CD4-positive, alpha-beta T cell (primary cell): Measurements from ENCODE around the gene MCAM. TPM values are rescaled to one million over a fixed set of nuclear protein-coding genes. Genes with fewer than 3 reads are reported as not detected.

Experiments used
- ATAC-seq: fragments of 200-7000 bp; cut with Tn5 transposase; one replicate; pipeline ENCODE4 v1.10.0; 2022; ENCODE audit warnings: mild to moderate bottlenecking; ENCODE audit not compliant: poor library complexity
- CTCF ChIA-PET: fragments of 350-600 bp; sonication (Branson Sonifier 250); formaldehyde crosslinking; loops from one replicate; lab custom pipeline; 2021; ENCODE audit warnings: antibody characterized with exemption, inconsistent platforms; lab: Charles Lee
- POLR2A ChIA-PET: fragments of 350-600 bp; sonication (Branson Sonifier 250); formaldehyde crosslinking; loops from one replicate; lab custom pipeline; 2021; ENCODE audit warnings: antibody characterized with exemption, inconsistent platforms; lab: Charles Lee
- DNase-seq, 14 experiments: peaks; one replicate each; pipeline ENCODE4 v3.0.0-alpha.2; 2013 to 2020; ENCODE audit warnings: mixed read lengths in 2 of 14
- H3K27ac ChIP-seq, 2 donors: one replicate each; pipeline versions ENCODE4 v1.5.1 to v1.7.0; 2013; ENCODE audit warnings: low read length in 2 of 2, low read depth in 1 of 2, mild to moderate bottlenecking in 1 of 2
- H3K27me3 ChIP-seq, 2 experiments: 1 replicate in 1 of 2; 2 replicates in 1 of 2; pipeline versions ENCODE4 v1.6.1 to v1.7.0; 2013; ENCODE audit warnings: low read length in 2 of 2, control low read depth in 1 of 2, mild to moderate bottlenecking in 1 of 2, moderate library complexity in 1 of 2; ENCODE audit not compliant: insufficient read depth in 2 of 2, control insufficient read depth in 1 of 2
- H3K36me3 ChIP-seq: one replicate; pipeline ENCODE4 v1.6.1; 2013; ENCODE audit warnings: low read length, control low read depth; ENCODE audit not compliant: insufficient read depth
- H3K4me1 ChIP-seq: one replicate; pipeline ENCODE4 v1.6.1; 2013; ENCODE audit warnings: low read length, control low read depth; ENCODE audit not compliant: insufficient read depth
- H3K4me3 ChIP-seq: one replicate; pipeline ENCODE4 v1.5.1; 2013; ENCODE audit warnings: mild to moderate bottlenecking, low read length, moderate library complexity
- H3K9me3 ChIP-seq, 2 experiments: 1 replicate in 1 of 2; 2 replicates in 1 of 2; pipeline versions ENCODE4 v1.6.1 to v1.7.0; 2013; ENCODE audit warnings: low read length in 2 of 2, mild to moderate bottlenecking in 2 of 2, control low read depth in 1 of 2, moderate library complexity in 1 of 2; ENCODE audit not compliant: control insufficient read depth in 1 of 2, insufficient read depth in 1 of 2
- H3K27ac Mint-ChIP-seq: one replicate; pipeline ENCODE4 v1.8.0; 2020; ENCODE audit warnings: mixed read lengths
- H3K27me3 Mint-ChIP-seq: one replicate; pipeline ENCODE4 v1.8.0; 2021; ENCODE audit warnings: mixed read lengths
- H3K36me3 Mint-ChIP-seq: one replicate; pipeline ENCODE4 v1.8.0; 2021; ENCODE audit warnings: low read depth, mixed read lengths
- H3K4me1 Mint-ChIP-seq: one replicate; pipeline ENCODE4 v1.8.0; 2021; ENCODE audit warnings: low read depth, mixed read lengths
- H3K4me3 Mint-ChIP-seq: one replicate; pipeline ENCODE4 v1.8.0; 2020; ENCODE audit warnings: mild to moderate bottlenecking, mixed read lengths
- H3K9me3 Mint-ChIP-seq: one replicate; pipeline ENCODE4 v1.8.0; 2020; ENCODE audit warnings: mixed read lengths
- CTCF ChIP-seq: fragments of 200-600 bp; IDR thresholded peaks from one replicate; pipeline ENCODE4 v1.8.0; 2022; ENCODE audit warnings: antibody characterized with exemption, mild to moderate bottlenecking
- intact Hi-C, 2 experiments: fragments of 100-400 bp; cut with DNase I in 1 of 2; cut with micrococcal nuclease in 1 of 2; formaldehyde crosslinking; loops; one replicate each; pipeline versions ENCODE4 v1.15.1 to v1.9.0; 2023 to 2025; cut with DNase I, micrococcal nuclease
- total RNA-seq, 174 experiments: library from RNA in 2 of 174; stranded (reverse) in 2 of 174; gene quantifications; one replicate each; pipeline ENCODE4 v1.2.3 and lab custom pipeline; 2021 to 2026

Gene MCAM
- total RNA-seq, 2 experiments from 2014 or later, result 16.0 to 16.5 TPM

- TF ChIP-seq CTCF, result no peak
- no peaks in the 10 kb centered on the region for H3K9me3 Mint-ChIP-seq
- Histone ChIP-seq H3K4me1 (peaks cover 28% of the 10 kb centered on the region), H3K9me3 (no peaks in the 10 kb centered on the region), H3K4me3 (no peak overlapping the region), H3K36me3 (peaks cover 3% of the 10 kb centered on the region), H3K27me3 (peaks cover 1 to 3% of the 10 kb centered on the region in 2 experiments), H3K27ac (no peak overlapping the region)
- ChIA-PET CTCF (interaction anchor here (0.7 kb wide), 1 partner anchor 12 kb away, joined by 3 read pairs; no protein-coding TSS in a partner anchor), POLR2A (interaction anchor here (3.8 kb wide), 1 partner anchor 12 kb away, joined by 14 read pairs; no protein-coding TSS in a partner anchor)
- H3K4me1 Mint-ChIP-seq, result peaks cover 31% of the 10 kb centered on the region
- no peak overlapping the region for H3K4me3 Mint-ChIP-seq
- H3K27me3 Mint-ChIP-seq, result peaks cover 4% of the 10 kb centered on the region
- DNase-seq, result no peak
- peaks cover 22% of the 10 kb centered on the region for H3K36me3 Mint-ChIP-seq
- peak overlapping the region; percentile 47 for H3K27ac Mint-ChIP-seq
- no peak for ATAC-seq
- intact Hi-C loops, result no loop called here
Observed at GRCh38 chr11:119309411-119309810, 7.5 kb downstream of the MCAM start.

GRCh38 chr11:119307974-119308373, 9.0 kb downstream of the MCAM start:
- H3K9me3 ChIP-seq, result no peaks in the 10 kb centered on the region

GRCh38 chr11:119307219-119307618, 9.7 kb downstream of the MCAM start:
- H3K27me3 ChIP-seq, result no peaks in the 10 kb centered on the region
- no peaks in the 10 kb centered on the region for H3K9me3 Mint-ChIP-seq
- POLR2A ChIA-PET, result interaction anchor here (0.8 to 3.8 kb wide), 5 partner anchors 8 to 24 kb away, joined by 3 to 15 read pairs (median 4); partner anchors contain the start of gene MCAM
- H3K4me1 Mint-ChIP-seq, result peaks cover 35% of the 10 kb centered on the region
- CTCF ChIA-PET, result interaction anchor here (0.8 to 1.6 kb wide), 4 partner anchors 8 to 138 kb away, joined by 3 to 4 read pairs (median 3); partner anchors contain the start of genes NLRX1 and USP2
- no peak overlapping the region for H3K4me3 Mint-ChIP-seq
- peaks cover 25% of the 10 kb centered on the region for H3K36me3 ChIP-seq
- intact Hi-C loops, result no loop called here
- H3K27me3 Mint-ChIP-seq, result no peaks in the 10 kb centered on the region
- H3K4me1 ChIP-seq, result peaks cover 26% of the 10 kb centered on the region
- H3K36me3 Mint-ChIP-seq, result peaks cover 44% of the 10 kb centered on the region
- H3K27ac Mint-ChIP-seq, result peak overlapping the region; percentile 96
- H3K27ac ChIP-seq, result peak overlapping the region in 1 of 2 donors; percentile 23
- H3K4me3 ChIP-seq, result no peak overlapping the region
- ATAC-seq, result no peak
- H3K9me3 ChIP-seq, result no peaks in the 10 kb centered on the region
- no peak for TF ChIP-seq CTCF
- DNase-seq, result no peak

More at GRCh38 chr11:119307974-119308373, 9.0 kb downstream of the MCAM start:
- no peaks in the 10 kb centered on the region for H3K9me3 Mint-ChIP-seq
- ATAC-seq, result no peak
- peaks cover 26% of the 10 kb centered on the region for H3K4me1 ChIP-seq
- H3K27ac ChIP-seq, result no peak overlapping the region
- intact Hi-C loops, result no loop called here
- no peak for DNase-seq
- CTCF ChIA-PET, result interaction anchor here (1.1 to 1.6 kb wide), 4 partner anchors 8 to 73 kb away, joined by 3 to 4 read pairs (median 3); partner anchors contain the start of gene USP2
- H3K36me3 Mint-ChIP-seq, result peaks cover 37% of the 10 kb centered on the region
- no peak overlapping the region for H3K4me3 ChIP-seq
- no peak for TF ChIP-seq CTCF
- peaks cover 31% of the 10 kb centered on the region for H3K4me1 Mint-ChIP-seq
- POLR2A ChIA-PET, result interaction anchor here (1.1 to 3.8 kb wide), 3 partner anchors 13 to 290 kb away, joined by 3 to 14 read pairs (median 4); partner anchors contain the start of gene RPS25
- H3K27me3 Mint-ChIP-seq, result no peaks in the 10 kb centered on the region
- no peak overlapping the region for H3K4me3 Mint-ChIP-seq
- H3K27me3 ChIP-seq, result no peaks in the 10 kb centered on the region
- H3K36me3 ChIP-seq, result peaks cover 17% of the 10 kb centered on the region
- peak overlapping the region; percentile 39 for H3K27ac Mint-ChIP-seq
